GM19463 (cell line): ENCODE measurements around the gene CFAP97.
"Not testable (repeated sequence)": the region's sequence is repeated elsewhere in the genome, so short reads cannot be mapped to it uniquely, and the experiment has no call there.

ENCODE experiments used
- ATAC-seq: cut with Tn5 transposase; IDR thresholded peaks from one replicate; pipeline ENCODE4 v1.9.1; 2021; ENCODE audit warnings: mild to moderate bottlenecking, moderate library complexity; ENCODE audit not compliant: unreplicated experiment

The CFAP97 gene

DNA sequence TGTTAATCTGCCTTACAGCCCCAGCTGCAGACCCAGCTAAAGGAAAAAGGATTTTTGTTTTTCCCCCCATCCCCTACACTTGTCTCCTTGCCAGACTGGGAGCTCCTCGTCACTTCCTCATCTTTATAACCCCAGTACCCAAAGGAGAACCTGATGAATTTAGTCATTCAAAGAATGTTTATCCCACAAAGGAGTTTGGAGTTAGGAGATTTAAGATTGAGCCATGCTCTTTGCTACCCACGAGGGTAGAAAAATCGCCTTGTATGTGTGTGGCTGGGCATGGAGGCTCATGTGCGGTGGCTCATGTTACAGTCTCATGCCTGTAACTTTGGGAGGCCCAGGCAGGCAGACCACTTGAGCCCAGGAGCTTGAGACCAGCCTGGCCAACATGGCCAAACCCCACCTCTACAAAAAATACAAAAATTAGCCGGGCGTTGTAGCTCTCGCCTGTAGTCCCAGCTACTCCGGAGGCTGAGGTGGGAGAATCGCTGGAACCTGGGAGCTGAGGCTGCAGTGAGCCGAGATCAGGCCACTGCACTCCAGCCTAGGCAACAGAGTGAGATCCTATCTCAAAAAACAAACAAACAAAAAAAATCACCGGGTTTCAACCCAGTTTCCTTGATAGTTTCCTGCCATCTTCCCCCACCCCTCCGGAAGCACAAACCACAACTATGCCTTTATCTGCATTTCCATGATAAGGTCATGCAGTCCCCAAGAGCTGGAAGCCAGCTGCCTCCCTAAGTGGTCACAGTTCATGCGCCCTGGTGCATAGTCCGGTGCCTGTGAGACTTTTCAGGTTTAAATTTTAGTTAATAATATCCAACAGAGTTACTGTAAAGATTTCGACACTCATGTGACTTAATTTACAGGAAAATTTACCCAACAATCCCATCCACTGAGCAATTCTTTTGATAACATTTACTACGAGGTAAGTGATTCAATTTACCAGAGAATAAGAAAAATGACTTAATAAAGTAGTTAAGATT is 1.5 kb downstream of the CFAP97 start:
- ATAC-seq, result no peak

DNA sequence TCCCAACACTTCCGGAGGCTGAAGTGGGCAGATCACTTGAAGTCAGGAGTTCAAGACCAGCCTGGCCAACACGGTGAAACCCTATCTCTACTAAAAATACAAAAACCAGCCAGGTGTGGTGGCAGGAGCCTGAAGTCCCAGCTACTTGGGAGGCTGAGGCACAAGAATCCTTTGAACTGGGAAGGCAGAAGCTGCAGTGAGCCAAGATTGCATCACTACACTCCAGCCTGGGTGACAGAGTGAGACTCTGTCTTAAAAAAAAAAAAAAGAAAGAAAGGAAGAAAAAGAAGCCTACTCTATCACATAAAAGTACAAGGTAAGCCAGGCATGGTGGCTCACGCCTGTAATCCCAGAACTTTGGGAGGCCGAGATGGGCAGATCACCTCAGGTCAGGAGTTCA is 5.6 kb downstream of the CFAP97 start:
- ATAC-seq, result not testable (repeated sequence)

DNA sequence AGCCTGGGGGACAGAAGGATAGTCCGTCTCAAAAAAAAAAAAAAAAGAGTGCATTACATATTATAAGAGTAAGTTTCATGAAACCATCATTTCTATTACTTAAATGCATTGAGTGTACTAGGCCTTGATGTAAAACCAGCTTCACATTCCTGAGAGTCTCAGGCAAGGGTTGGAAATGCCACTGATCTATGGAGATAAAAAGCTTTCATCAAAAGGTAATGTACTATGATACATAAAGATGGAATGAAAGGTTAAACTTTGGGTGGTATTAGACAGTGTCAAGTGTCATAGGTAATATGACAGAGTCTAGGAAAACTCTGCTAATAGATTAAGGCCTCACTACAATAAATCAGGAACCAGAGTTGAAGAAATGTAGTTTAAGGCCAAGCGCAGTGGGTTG is 7.4 kb downstream of the CFAP97 start:
- no peak for ATAC-seq

DNA sequence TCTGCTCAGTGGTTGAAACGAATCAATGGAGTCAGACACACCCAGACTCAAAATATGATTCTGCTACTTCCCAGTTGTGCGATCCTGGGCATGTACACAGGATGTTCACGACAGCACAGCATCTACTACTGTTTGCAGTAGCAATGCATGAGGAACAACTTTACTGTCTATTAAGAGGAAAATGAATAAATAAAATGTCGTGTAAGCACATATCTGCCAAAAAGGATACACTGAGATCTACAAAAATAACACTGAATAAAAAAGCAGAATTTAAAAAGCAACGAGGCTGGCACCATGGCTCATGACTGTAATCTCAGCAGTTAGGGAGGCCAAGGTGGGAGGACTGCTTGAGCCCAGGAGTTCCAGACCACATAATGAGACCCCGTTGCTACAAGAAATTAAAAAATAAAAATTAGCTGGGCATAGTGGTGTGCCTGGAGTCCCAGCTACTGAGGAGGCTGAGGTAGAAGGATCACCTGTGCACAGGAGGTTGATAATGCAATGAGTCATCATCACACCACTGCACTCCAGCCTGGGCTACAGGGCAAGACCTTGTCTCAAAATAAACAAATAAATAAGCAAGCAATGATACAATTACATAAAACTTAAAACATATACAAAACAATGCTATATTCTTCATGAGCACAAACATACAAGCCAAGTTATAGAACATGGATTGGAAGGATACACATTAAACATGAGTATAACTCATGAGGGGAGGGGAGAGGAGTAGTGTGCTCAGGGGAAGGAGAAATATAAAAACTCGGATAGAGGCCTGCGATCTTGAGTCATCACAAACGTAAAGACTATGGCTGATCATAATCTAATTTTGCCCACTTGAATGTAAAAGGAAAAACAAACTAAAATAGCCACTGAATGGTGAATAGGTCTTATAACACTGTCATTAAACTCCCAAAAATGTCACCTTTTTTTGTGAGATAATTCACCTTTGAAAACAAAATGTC is 8.6 kb downstream of the CFAP97 start:
- no peak for ATAC-seq

DNA sequence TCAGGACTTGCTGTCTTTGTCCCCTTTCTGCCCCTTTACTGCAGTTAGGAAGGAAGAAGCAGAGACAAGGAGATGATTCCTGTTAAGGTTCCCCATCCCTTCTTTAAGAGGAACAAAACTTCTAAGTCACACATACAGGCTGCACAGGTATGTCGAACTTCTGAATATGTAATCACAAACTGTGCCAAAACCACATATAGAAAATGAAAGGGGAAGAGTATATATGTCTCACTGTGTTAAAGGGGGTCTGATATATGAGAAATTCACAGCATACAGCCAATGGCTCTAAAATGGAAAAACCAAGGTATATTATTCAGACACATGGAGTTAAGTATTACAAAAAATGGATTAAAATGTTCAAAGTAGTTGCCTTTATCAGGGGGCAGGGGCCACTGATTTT is 11.7 kb downstream of the CFAP97 start:
- ATAC-seq, result peak; percentile 87

DNA sequence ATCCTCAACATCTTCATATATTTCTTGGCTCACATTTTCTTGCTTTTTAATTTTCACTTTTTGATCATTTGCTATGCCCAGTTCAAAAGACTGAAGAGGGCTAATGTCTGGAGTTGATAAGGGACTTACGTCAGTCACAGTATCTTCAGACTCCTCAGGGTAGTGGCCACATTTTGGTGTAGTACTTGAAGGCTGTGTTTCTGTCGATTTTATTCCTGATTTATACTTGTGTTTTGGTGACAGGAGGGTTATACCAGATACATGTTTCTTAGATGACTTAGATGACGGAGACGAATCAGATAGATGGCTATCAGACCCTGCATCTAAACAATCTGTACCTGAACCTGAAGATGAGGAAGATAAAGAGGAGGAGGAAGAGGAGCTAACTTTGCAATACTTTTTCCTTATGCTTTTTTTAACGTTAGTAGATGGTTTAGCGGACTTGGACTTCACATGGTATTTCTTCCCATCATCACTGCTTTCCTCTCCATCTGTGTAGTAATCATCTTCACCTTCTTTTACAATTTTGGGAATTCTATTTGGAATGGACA is 13.4 kb downstream of the CFAP97 start:
- ATAC-seq, result no peak

DNA sequence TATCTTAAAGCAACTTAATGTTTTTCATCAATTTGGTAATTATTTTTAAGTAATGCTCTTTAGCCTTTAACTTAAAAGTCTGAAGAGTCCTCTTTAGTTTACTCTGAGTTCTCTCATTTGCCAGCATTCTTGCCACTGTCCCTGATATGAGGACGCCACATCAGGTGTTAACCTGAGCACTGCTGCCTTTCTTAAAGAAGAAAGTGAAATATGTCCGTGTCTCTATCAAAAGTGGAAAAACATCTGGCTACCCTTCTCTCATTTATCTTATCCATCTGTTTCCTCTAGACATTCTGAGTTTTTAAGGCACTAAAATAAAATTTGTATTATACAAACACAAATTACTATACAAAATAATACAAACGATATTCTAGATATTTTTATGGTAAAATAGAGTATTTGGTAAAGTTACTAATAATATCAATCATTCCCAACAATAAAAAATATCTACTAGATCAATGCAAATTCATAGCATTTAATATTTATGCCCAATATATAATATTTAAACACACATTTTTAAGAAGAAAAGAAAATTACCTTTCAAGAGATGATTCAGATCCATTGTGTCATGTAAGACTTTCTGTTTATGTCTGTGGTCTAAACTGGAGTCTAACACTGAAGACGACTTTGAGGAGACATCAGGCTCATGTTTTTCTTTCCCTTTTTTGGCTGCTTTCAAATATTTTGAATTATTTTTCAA is 14.0 kb downstream of the CFAP97 start:
- ATAC-seq, result no peak

DNA sequence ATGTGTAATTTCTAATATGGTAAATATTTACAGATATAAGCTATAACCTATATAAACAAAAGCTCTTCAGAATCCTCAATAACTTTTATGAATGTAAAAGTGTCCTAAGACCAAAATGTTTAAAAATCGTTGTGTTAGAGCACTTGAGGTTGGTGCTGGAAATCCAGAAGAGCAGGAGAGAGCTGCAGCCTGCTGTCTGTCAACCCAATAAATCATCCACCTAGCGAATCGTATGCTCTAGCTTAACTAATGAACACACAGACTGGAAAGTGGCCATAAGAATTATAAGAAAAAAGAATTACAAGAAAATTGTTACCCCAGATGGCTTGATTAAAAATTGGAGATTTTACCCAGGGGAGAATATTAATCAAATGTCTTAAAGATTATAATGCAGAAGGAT is 17.0 kb downstream of the CFAP97 start:
- ATAC-seq, result no peak

DNA sequence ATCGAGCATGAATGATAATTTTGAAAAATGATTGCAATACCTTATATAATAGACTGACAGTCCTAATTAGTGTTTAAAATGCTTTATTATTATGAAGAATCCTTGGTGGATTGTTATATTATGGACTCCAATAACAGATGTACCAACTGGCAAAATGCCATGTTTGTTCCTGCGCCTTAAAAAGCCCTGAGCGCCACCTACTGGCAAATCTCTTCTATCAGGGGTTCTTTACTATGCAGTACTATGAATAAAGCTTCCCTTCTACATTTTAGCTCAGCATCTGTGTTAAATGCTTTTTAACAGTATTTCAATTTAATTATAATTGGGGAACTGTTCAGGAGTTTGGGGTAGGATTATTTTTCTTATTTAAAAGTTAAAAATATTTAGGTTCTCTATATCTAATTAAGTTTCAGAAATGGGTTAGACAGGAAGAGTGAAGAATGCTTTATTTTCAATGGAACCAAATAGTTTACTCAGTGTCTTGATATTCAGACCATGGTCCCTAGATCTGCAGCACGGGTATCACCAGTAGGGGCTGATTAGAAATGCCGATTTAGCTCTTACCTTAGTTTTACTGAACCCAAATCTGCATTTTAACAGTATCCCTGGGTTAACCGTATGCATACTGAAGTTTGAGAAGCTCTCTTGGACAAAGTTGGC is 20.0 kb downstream of the CFAP97 start:
- ATAC-seq, result no peak

DNA sequence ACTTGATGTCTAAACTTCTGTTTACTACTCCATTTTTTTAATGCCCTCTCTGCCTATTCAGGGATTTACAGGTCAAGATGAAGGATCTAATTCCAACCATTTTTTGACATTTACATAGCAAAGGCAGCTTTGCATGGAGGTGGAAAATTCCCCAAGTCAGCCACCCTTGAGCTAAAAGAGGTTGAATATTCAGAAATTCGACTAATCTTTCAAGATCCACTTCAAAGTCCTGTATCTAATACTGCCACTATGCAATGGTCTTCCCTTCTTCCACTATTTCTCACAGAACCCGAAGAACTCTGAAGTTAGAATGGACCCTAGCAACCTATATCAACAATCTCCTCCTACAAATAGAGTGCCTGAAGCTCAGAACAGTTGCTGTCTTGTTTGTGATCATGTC is 21.6 kb downstream of the CFAP97 start:
- ATAC-seq, result no peak

DNA sequence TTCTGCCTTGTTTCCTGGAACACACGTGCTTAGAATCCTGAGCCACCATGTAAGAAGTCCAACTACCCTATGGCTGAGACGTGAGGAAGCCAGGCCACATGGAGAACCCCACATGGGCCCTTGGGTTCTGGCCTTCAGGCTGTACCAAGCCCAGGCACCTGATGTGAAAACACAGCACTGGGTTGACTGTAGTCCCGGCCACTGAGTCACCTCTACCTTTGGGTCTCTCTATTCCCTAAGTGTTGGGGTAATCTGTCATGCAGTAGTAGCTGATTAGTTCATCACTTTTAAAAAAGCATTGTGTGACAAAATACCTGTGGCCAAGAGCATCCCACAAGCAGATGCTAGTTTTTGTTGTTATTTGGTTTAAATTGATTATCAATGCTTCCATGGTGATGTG is 24.3 kb downstream of the CFAP97 start:
- no peak for ATAC-seq

DNA sequence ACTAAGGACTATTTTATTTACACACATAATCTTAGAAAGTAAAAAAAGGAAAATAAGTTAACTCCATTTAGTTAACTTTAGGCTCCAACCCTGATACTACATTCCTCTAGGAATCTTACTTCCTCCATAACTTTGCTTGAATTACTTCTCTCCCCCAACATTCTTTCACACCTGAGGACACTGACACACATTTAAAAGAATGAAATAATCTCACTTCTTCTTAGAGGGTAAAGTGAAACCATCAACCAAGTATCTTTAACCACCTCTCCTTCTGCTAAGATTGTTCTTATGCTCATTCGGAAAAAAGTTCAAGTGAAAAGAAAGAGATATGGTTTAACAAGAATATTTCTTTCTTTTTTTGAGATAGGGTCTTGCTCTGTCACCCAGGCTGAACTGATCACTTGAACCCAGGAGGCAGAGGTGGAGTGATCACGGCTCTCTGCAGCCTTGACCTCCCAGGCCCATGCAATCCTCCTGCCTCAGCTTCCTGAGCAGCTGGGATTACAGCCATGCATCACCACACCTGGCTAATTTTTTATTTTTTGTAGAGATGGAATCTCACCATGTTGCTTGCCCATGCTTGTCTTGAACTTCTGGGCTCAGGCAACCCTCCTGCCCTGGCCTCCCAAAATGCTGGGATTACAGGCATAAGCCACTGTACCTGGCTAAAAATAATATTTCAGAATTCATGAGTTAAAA is 32.3 kb downstream of the CFAP97 start:
- peak; percentile 85 for ATAC-seq

DNA sequence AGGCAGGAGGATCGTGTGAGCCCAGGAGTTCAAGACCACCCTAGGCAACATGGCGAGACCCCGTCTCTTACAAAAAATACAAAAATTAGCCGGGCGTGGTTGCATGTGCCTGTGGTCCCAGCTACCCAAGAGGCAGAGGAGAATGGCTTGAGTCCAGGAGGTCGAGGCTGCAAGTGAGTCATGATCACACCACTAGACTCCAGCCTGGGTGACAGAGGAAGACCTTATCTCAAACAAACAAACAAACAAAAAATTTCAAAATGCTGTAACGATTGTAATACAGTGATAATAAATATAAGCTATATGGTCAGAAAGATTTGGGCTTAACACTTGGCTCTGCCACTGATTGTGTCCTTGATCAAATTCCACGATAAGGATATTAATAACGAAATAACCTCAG is 36.6 kb downstream of the CFAP97 start:
- no peak for ATAC-seq

DNA sequence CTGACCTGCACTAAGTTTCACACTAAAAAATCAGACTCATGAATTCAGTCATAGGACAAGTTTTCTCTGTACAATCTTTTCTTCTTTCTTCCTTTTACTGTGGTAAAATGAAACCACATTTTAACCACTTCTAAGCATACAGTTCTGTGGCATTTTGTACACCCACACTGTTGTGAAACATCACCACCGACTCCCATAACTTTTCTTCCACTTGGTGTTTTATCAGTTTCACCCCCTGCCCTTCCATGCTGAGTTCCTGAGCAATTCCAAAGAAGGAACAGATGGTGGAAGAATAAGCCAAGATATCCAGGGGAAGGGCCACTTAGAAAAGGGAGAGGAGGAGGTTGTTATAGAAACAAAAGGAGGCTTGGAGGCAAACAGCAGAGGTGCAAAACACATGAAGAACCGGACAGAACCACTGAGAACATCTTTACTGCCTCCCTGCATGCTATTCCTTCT is 38.2 kb downstream of the CFAP97 start:
- ATAC-seq, result peak; percentile 96

DNA sequence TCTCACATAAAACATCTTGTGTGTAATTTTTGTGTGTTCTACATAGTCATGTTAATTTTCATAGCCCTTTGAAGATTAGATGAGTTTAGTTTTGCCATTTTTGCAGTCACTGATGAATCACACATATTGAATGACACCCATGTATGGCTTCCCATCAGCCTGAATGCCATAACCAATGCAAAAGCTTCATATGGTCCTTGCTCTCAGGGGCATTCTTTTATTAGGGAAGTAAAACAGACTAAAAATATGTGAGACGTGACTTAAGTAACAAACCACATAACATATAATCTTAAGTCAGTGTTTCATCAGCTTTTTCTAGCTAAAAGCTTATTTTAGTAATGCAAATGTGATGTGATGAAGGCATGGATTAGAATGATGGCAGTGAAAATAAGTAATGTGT is 52.5 kb downstream of the CFAP97 start:
- no peak for ATAC-seq

DNA sequence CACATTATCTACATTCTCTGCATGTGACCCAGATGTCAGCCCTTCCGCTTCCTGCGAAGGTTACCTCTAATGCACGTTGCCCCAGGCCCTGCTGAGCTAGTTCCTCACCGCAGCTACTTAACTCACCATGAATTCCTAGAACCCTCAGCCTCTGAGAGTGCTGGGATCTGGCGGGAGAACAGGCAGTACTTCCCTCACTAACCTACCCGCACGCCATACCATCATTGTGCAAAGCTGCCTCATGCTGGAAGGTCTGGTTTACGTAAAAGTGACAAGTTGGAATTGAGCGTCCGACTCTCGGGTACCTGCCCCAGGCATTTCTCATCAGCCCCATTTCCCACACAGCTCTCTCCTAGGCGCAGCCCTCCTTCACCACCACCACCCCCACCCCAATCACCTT is 54.4 kb downstream of the CFAP97 start:
- no peak for ATAC-seq

DNA sequence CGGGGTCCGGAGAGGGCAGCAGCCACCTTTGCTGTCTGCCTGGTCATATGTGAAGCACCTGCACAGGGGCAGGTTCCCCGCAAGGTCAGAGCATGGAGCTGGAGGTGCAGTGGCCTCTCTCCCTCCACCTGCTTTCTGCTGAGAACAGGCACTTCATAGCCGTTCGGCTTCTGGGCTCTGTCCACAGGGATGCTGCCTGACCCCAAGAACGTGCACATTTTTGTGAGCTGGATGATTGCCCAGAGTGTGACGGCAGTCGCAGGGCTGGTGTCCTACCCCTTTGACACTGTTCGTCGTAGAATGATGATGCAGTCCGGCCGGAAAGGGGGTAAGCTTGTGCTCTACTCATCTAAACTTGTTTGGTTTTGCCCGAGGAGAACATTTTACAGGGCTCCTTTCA is 58.2 kb downstream of the CFAP97 start:
- ATAC-seq, result no peak

DNA sequence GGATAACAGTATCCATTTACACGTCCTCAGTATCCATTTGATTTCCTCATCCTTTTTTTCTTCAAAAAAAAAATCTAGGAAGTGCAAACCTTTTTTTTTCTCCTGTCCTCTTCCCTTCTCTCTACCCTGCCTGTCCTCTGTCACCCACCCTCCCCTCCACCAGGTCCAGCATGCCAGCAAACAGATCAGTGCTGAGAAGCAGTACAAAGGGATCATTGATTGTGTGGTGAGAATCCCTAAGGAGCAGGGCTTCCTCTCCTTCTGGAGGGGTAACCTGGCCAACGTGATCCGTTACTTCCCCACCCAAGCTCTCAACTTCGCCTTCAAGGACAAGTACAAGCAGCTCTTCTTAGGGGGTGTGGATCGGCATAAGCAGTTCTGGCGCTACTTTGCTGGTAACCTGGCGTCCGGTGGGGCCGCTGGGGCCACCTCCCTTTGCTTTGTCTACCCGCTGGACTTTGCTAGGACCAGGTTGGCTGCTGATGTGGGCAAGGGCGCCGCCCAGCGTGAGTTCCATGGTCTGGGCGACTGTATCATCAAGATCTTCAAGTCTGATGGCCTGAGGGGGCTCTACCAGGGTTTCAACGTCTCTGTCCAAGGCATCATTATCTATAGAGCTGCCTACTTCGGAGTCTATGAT is 59.1 kb downstream of the CFAP97 start:
- no peak for ATAC-seq

DNA sequence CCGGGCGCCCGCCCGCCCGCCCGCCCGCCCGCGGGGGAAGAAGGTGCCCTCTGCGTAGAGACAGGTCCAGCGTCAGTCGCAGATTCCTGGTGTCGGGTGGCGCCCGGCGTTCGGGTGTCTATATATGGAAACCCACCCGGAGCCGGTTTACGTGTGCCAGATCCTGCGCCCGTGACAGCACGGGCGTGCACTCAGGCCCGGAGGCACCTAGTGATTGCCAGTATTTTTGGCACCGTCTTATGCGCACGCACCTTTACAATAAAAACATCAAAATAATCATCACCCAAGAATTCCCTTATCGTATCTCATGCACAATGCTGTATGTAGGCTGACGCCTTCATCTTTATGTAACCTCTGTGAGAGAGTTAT is 60.2 kb downstream of the CFAP97 start:
- no peak for ATAC-seq
